NCI-H526 treated with DMSO at 0.1 percent for 48 hours (cell line): ENCODE results near the gene CLEC4M.
"Not testable (repeated sequence)": the region's sequence is repeated elsewhere in the genome, so short reads cannot be mapped to it uniquely, and the experiment has no call there.

Experiments
- DNase-seq: peaks from one replicate; lab custom pipeline; 2025; lab: John Stamatoyannopoulos, UW

CLEC4M gene

GRCh38 chr19:7773841-7774240 lies 10.8 kb downstream of the CLEC4M start:
- DNase-seq: no peak

DNA sequence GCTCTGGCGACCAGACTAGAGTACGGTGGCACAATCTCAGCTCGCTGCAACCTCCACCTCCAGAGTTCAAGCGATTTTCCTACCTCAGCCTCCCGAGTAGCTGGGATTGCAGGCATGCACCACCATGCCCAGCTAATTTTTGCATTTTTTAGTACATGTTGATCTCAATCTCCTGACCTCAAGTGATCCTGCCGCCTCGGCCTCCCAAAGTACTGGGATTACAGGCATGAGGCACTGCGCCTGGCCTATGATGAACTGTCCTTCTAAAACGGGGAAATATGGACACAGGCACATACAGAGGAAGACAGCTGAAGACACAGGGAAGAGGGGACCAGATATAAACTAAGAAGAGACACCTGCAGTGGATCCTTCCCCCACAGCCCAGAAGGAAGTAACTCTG lies 12.7 kb downstream of the CLEC4M start:
- DNase-seq: no peak

DNA sequence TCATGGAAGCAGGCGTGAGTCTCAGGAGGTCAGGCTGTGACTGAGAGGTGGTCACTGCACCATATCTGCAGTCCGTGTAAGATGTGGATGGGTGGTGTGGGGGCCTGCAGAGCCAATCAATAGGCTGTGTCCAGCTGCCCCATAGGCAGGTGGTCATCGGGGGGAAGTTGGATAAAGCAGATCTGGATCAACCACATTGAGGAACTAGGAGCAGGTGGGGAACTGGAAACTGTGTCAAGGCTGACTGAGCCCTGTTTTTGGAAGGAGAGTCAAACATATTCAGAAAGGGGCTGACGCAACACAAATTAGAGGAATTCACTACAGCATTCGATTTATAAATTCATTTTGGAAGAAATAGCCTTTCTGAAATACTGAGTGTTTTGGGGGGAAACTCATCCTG lies 15.0 kb downstream of the CLEC4M start:
- DNase-seq: no peak

DNA sequence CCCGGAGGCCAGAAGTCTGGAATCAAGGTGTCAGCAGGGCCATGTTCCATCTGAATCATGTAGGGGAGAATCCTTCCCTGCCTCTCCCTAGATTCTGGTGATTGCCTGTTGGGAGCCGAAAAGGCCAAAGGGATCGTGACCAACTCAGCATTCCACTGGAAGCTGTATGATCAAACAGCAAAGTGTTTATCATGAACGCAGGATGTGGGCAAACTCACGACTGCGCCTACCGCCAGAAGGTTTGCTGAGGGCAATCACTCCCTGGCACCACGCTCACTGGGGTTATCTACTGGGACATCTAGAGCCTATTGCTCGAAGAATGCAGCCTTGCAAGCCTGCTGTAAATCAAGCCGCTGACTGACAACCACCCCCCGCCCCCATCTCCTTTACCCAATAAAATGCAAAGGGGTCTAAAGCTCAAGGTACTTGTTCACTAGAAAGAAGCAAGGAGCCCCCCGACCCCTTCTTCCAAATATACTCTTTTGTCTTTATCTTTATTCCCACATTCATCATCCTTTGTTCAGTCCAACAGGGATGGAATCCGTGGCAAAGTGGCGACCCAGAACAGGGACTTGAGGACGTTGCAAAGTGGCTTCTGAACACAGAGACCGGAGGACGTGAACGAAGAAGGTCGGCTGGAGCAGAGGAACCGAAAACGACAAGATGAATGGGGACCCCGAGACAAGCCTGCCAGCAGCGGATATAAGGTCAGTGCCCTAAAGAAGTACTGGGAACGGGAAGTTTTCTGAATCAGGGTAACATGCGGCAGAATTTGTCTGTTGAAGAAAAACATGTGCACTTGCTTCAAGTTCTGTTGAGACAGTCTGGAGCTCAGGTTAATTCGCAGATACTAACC lies 16.8 kb downstream of the CLEC4M start:
- no peak for DNase-seq

DNA sequence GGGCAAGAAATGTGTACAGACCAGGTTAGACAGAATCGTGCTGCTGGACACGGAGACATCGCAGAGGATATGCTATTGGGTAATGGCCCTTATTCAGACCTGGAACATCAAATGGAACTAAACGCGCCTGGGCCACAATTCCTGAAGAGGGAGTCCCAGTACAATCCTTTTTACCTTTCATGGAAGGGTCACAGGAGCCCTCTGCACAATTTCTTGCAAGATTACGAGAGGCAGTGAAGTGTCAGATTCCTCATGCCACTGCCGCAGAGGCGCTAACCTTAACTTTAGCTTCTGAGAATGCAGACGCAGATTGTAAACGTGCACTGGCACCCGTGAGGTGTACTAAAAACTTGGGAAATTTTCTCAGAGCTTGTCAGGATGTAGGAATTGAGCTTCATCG lies 18.1 kb downstream of the CLEC4M start:
- DNase-seq: no peak

- no peak for DNase-seq
Measured at GRCh38 chr19:7783991-7784423, 21.0 kb downstream of the CLEC4M start.

- DNase-seq: no peak
Measured at GRCh38 chr19:7784856-7785255, 21.8 kb downstream of the CLEC4M start.

DNA sequence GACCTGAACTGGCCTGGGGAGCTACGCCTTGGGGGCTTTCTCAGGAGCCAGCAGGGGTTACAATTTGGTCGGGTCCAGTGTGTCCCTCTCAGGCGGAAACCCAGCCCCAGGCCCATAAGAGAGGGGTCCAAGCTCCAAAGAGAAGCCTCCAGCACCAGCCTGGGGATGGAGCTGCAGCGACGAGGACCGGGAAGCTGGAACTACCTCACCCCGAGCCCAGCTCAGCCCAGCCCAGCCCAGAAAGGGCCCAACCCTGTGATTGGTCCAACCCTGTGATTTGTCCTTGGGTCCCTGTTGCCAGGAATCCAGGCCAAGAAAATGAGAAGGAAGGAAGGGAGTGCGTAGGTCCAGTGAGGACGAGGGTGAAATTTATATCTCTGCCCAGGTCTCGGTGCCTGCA lies 24.1 kb downstream of the CLEC4M start:
- no peak for DNase-seq

DNA sequence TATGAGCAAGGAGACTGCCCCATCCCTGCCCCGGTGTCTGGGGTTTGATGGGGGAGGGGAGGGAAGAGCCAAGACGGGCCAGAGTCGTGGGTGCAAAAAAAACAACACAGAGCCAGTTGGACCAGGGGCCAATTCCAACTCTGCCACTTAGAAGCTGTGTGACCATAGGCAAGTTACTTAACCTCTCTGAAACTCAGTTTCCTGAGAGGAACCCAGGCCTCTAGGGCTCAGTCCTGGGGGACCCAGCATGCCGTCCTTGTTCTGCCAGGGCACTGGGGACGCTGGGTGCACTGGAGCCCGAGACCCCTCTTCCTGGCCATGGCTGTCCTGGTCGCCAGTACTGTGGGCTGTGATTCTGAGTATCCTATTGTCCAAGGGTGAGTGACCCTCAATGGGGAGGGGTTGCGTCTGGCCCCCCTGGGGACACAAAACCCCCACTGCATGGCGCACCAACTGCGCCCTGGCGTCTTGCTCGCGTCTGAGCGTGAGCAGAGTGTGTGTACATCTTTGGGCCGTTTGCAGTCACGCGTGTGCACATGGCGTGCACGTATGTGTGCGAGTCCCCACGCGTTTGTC lies 24.6 kb downstream of the CLEC4M start:
- no peak for DNase-seq

GRCh38 chr19:7788178-7788932 lies 25.3 kb downstream of the CLEC4M start:
- no peak for DNase-seq

DNA sequence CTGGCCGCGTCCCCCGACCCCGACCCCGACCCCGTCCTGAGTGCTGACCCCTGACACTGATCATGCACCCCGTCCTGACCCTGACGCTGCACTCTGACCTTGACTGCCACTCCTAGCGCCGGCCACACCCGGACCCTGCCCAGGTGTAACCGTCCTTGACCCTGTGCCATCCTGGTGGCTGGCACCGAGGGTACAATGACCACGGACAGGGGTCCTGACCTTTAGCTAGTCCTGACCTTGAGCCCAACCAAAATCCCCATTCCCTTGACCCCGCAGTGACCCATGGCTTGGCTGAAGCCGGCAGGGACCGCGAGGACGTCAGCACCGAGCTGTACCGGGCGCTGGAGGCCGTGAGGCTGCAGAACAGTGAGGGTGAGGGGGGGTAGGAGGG lies 25.9 kb downstream of the CLEC4M start:
- no peak for DNase-seq

GRCh38 chr19:7789447-7789846 lies 26.4 kb downstream of the CLEC4M start:
- DNase-seq: no peak

DNA sequence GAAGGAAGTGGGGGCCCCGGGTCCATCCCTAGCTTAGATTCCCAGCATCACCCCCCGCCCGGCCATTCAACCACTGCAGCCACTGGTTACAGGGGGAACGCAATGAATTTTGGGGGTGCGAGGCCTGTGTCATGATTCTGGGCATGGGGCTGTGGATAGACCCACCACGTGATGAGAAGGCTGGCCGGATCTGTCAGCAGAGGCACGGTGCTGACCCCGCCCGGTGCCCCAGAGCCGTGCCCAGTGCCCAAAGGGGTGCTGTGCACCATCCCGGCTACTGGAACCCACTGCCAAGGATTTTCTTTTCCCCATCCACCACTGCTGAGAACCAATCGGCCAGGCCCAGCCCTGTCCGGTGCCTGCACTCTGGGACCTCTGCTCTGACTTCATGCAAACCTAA lies 27.4 kb downstream of the CLEC4M start:
- no peak for DNase-seq

GRCh38 chr19:7792281-7792680 lies 29.2 kb downstream of the CLEC4M start:
- no peak for DNase-seq

DNA sequence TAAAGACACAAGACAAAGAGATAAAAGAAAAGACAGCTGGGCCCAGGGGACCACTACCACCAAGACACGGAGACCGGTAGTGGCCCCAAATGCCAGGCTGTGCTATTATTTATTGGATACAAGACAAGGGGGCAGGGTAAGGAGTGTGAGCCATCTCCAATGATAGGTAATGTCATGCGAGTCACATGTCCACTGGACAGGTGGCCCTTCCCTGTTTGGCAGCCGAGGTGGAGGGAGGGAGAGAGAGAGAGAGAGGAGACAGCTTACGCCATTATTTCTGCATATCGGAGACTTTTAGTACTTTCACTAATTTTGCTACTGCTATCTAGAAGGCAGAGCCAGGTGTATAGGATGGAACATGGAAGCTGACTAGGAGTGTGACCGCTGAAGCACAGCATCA lies 29.7 kb downstream of the CLEC4M start:
- not testable (repeated sequence) for DNase-seq

- DNase-seq: no peak
Measured at GRCh38 chr19:7793493-7793892, 30.4 kb downstream of the CLEC4M start.

GRCh38 chr19:7795555-7796161 lies 32.6 kb downstream of the CLEC4M start:
- no peak for DNase-seq

- peak; percentile 13 for DNase-seq
Measured at GRCh38 chr19:7799640-7800355, 36.8 kb downstream of the CLEC4M start.

GRCh38 chr19:7801020-7801570 lies 38.1 kb downstream of the CLEC4M start:
- no peak for DNase-seq

GRCh38 chr19:7806234-7806633 lies 43.2 kb downstream of the CLEC4M start:
- no peak for DNase-seq

DNA sequence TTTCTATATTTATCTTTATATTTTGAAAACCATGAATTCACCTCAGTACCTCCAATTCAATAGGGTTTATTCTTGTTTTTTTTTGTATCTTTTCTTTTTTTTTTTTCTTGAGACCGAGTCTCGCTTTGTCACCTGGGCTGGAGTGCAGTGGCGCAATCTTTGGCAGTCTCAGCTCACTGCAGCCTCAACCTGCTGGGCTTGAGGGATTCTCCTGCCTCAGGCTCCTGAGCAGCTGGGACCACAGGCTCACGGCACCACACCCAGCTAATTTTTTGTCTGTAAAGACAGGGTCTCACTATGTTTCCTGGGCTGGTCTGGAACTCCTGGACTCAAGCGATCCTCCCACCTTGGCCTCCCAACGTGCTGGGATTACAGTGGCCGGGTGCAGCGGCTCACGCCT lies 43.8 kb downstream of the CLEC4M start:
- no peak for DNase-seq

DNA sequence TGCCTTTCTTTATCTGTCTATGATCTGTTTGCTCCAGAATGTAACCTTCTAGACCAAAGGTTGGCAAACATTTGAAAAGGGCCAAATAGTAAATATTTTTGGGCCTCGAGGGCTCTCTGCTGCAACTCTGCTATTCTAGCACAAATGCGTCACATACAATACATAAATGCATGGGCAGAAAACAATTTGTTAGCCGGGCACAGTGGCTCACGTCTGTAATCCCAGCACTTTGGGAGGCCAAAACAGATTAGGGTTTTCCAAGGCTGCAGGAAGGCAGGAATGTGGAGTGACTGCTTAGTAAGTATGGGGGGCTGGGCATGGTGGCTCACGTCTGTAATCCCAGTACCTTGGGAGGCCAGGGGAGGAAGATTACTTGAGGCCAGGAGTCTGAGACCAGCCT lies 45.1 kb downstream of the CLEC4M start:
- no peak for DNase-seq
